ENCODE data around the gene RAD51B.
A peak's percentile ranks its signal among the peaks of the same experiment; 100 is the strongest.
"Not testable (repeated sequence)": the region's sequence is repeated elsewhere in the genome, so short reads cannot be mapped to it uniquely, and the experiment has no call there.

The RAD51B gene

GRCh38 chr14:68211886-68212285 lies 392.3 kb downstream of the RAD51B start:
- no peak for DNase-seq (ENCODE audit: low read depth)

GRCh38 chr14:68212361-68212760 lies 392.8 kb downstream of the RAD51B start:
- no peak for DNase-seq (ENCODE audit: low read depth)

GRCh38 chr14:68214431-68214830 lies 394.9 kb downstream of the RAD51B start:
- no peak for DNase-seq (ENCODE audit: low read depth)

GRCh38 chr14:68215629-68216028 lies 396.1 kb downstream of the RAD51B start:
- no peak for DNase-seq (ENCODE audit: low read depth)

GRCh38 chr14:68216079-68216478 lies 396.5 kb downstream of the RAD51B start:
- no peak for DNase-seq (ENCODE audit: low read depth)

GRCh38 chr14:68216957-68217356 lies 397.4 kb downstream of the RAD51B start:
- no peak for DNase-seq (ENCODE audit: low read depth)

GRCh38 chr14:68217791-68218340 lies 398.3 kb downstream of the RAD51B start:
- no peak for DNase-seq (ENCODE audit: low read depth)

- DNase-seq (ENCODE audit: low read depth): no peak
Observed at GRCh38 chr14:68219407-68219806, 399.8 kb downstream of the RAD51B start.

- DNase-seq (ENCODE audit: low read depth): not testable (repeated sequence)
Observed at GRCh38 chr14:68221046-68221445, 401.5 kb downstream of the RAD51B start.

GRCh38 chr14:68222154-68222553 lies 402.6 kb downstream of the RAD51B start:
- DNase-seq (ENCODE audit: low read depth): no peak

- no peak for DNase-seq (ENCODE audit: low read depth)
Observed at GRCh38 chr14:68222726-68223125, 403.1 kb downstream of the RAD51B start.

GRCh38 chr14:68223631-68224030 lies 404.1 kb downstream of the RAD51B start:
- DNase-seq (ENCODE audit: low read depth): no peak

GRCh38 chr14:68225321-68225720 lies 405.7 kb downstream of the RAD51B start:
- DNase-seq (ENCODE audit: low read depth): no peak

GRCh38 chr14:68226523-68226922 lies 406.9 kb downstream of the RAD51B start:
- DNase-seq (ENCODE audit: low read depth): no peak

- no peak for DNase-seq (ENCODE audit: low read depth)
Observed at GRCh38 chr14:68228656-68229055, 409.1 kb downstream of the RAD51B start.

- no peak for DNase-seq (ENCODE audit: low read depth)
Observed at GRCh38 chr14:68229423-68230100, 410.0 kb downstream of the RAD51B start.

- DNase-seq (ENCODE audit: low read depth): no peak
Observed at GRCh38 chr14:68230202-68230949, 410.8 kb downstream of the RAD51B start.

GRCh38 chr14:68230950-68231717 lies 411.6 kb downstream of the RAD51B start:
- DNase-seq (ENCODE audit: low read depth): peak; percentile 81

GRCh38 chr14:68231898-68232297 lies 412.3 kb downstream of the RAD51B start:
- DNase-seq (ENCODE audit: low read depth): peak; percentile 70

GRCh38 chr14:68232300-68233055 lies 412.9 kb downstream of the RAD51B start:
- DNase-seq (ENCODE audit: low read depth): peak; percentile 100

- no peak for DNase-seq (ENCODE audit: low read depth)
Observed at GRCh38 chr14:68233101-68233784, 413.7 kb downstream of the RAD51B start.
